ENCODE results near the gene C2CD5.

Gene C2CD5

GRCh38 chr12:22414742-22415141 lies 129.6 kb downstream of the C2CD5 start:
- DNase-seq (ENCODE audit: low read depth) = no peak

GRCh38 chr12:22413592-22413991 lies 130.8 kb downstream of the C2CD5 start:
- DNase-seq (ENCODE audit: low read depth) = no peak

DNA sequence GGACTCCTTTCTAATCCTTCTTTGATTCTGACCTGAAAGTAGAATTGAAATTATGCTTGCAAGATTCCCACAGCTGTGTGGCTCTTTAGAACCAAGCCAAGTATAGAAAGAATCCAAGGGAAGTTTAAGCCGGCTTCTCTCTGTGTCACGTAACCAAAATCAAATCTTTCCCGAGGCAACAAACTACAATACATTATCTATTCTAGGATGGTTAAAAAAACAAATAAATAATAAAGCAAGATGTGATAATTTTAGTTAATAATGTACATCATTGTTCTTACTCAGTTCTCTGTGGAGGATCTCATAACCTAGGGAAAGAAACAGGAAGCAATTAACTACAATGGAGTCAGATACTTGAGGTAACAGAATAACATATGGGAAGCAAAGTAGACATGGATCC lies 131.8 kb downstream of the C2CD5 start:
- no peak for DNase-seq (ENCODE audit: low read depth)

- DNase-seq (ENCODE audit: low read depth) = no peak
Measured at GRCh38 chr12:22410486-22410885, 133.9 kb downstream of the C2CD5 start.

GRCh38 chr12:22409377-22410164 lies 134.8 kb downstream of the C2CD5 start:
- DNase-seq (ENCODE audit: low read depth) = peak; percentile 42

DNA sequence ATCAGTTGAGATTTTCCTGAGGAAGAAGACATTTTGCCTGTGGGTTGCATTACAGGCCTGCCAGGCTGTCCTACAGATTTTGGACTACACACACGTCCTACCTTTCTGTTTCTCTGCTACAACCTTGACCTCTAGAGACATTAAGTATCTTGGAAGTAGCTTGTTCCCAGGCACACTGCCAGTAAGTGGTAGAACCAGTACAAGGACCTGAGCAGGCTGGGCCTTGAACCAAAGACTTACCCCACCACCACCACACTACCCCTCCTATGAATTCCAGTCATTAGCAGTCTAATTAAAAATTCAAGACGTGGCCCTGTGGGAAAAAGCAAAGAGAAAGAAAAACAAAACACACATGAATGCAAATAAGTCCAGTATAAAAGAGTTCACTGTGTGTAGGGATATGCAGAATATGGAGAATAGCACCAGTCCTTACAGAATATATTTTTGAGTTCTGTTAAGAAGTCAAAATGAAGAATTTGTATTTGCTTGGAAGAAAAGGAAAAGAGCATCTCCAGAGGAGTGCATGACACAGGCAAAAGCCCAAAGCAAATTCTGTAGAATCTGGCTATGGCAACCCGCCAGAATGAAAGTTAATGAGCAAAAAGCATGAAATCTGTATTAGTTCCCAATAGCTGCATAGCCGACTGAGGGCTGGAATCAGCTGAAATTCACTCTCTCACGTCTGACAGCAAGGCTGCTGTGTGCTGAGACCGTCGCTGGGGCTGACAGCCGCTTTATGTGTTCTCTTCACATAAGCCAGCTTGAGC lies 135.5 kb downstream of the C2CD5 start:
- no peak for DNase-seq (ENCODE audit: low read depth)

DNA sequence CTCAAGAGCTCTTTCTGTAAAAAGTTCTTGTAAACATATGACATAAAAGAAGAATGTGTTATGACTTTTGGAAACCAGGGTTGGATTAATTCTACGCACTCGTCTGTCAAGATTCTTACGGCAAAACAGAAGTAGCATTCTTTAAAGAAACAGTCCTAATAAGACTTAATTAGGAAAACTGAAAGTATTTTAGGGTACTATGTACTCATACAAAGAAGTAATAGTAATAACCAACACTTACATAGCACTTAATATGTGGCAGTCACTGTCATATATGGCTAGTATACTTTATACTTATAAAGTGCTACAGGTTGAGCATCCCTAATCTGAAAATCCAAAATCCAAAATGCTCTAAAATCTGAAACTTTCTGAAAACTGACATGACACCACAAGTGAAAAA lies 136.9 kb downstream of the C2CD5 start:
- DNase-seq (ENCODE audit: low read depth) = no peak

GRCh38 chr12:22406627-22407026 lies 137.7 kb downstream of the C2CD5 start:
- DNase-seq (ENCODE audit: low read depth) = no peak

DNA sequence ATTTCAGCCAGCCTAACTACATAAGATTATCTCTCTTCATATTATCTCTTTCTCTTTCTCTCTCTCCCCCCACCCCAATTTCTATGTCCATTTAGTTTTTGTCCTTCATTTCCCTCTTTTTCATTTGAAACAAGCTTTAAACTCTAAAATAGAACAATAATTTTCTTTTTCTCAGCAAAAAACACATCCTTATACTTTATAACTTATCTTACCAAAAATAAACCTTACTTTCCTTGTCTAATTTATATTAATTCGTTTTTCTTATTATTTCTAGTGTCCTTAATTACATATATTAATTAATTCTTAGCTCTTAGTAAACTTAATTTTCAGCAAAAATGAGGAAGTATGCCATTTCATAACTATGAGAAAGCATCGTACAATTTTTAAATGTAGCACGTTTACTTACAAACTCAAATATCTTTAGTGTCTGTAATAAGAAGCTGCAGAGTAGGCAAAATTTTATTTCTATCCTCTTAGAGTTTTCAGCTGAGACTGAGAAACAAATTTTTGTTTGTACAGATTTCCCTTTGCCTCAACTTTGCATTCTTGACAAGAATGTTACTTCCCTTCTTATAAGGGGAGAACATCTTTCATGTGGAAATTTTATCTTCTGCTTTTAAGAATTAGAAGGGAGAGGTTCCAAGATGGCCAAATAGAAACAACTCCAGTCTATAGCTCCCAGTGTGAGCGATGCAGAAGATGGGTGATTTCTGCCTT lies 144.7 kb downstream of the C2CD5 start:
- no peak for DNase-seq (ENCODE audit: low read depth)
